ENCODE results near the gene MBOAT2. TPM values are rescaled to one million over a fixed set of nuclear protein-coding genes. Genes with fewer than 3 reads are reported as not detected.
"Not testable (repeated sequence)": the region's sequence is repeated elsewhere in the genome, so short reads cannot be mapped to it uniquely, and the experiment has no call there.

MBOAT2 gene
- total RNA-seq, 2 donors from 2014 or later, result 6.7 to 13.5 TPM

- DNase-seq (no peak), ATAC-seq (no peak)
- H3K27me3 ChIP-seq, result no peaks in the 10 kb centered on the region
- TF ChIP-seq, protein P1, sequence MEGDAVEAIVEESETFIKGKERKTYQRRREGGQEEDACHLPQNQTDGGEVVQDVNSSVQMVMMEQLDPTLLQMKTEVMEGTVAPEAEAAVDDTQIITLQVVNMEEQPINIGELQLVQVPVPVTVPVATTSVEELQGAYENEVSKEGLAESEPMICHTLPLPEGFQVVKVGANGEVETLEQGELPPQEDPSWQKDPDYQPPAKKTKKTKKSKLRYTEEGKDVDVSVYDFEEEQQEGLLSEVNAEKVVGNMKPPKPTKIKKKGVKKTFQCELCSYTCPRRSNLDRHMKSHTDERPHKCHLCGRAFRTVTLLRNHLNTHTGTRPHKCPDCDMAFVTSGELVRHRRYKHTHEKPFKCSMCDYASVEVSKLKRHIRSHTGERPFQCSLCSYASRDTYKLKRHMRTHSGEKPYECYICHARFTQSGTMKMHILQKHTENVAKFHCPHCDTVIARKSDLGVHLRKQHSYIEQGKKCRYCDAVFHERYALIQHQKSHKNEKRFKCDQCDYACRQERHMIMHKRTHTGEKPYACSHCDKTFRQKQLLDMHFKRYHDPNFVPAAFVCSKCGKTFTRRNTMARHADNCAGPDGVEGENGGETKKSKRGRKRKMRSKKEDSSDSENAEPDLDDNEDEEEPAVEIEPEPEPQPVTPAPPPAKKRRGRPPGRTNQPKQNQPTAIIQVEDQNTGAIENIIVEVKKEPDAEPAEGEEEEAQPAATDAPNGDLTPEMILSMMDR (IDR thresholded peaks at IDR 0.05), result no peak
- TF ChIP-seq POLR2A (IDR thresholded peaks at IDR 0.05), result no peak
- no peaks in the 10 kb centered on the region for H3K36me3 ChIP-seq (replicated peaks in 1 of 2; ENCODE audit: insufficient read depth in 1 of 2, low read depth in 2 of 2)
- H3K4me1 ChIP-seq, result no peaks in the 10 kb centered on the region
- H3K9me3 ChIP-seq, result no peaks in the 10 kb centered on the region
- H3K4me3 ChIP-seq, result no peak overlapping the region
- intact Hi-C loops (cut with DNase I), result no loop called here
- 86 to 100% methylated on average over 1 of the region's 1 CpG for WGBS, 2 donors
- H3K27ac ChIP-seq, result no peak overlapping the region
Measured at GRCh38 chr2:8980096-8980495, 23.4 kb downstream of the MBOAT2 start.

GRCh38 chr2:8977758-8978157 is 25.7 kb downstream of the MBOAT2 start:
- intact Hi-C loops (cut with DNase I), result no loop called here
- no peaks in the 10 kb centered on the region for H3K4me1 ChIP-seq
- ATAC-seq, result no peak
- no peak overlapping the region for H3K27ac ChIP-seq
- H3K27me3 ChIP-seq, result no peaks in the 10 kb centered on the region
- 85 to 87% methylated on average over 4 of the region's 4 CpGs for WGBS, 2 donors
- no peaks in the 10 kb centered on the region for H3K9me3 ChIP-seq
- no peak for TF ChIP-seq POLR2A (IDR thresholded peaks at IDR 0.05)
- TF ChIP-seq, protein P1 (IDR thresholded peaks at IDR 0.05), result no peak
- H3K4me3 ChIP-seq, result no peak overlapping the region
- no peaks in the 10 kb centered on the region for H3K36me3 ChIP-seq (replicated peaks in 1 of 2; ENCODE audit: insufficient read depth in 1 of 2, low read depth in 2 of 2)
- DNase-seq, result no peak

DNA sequence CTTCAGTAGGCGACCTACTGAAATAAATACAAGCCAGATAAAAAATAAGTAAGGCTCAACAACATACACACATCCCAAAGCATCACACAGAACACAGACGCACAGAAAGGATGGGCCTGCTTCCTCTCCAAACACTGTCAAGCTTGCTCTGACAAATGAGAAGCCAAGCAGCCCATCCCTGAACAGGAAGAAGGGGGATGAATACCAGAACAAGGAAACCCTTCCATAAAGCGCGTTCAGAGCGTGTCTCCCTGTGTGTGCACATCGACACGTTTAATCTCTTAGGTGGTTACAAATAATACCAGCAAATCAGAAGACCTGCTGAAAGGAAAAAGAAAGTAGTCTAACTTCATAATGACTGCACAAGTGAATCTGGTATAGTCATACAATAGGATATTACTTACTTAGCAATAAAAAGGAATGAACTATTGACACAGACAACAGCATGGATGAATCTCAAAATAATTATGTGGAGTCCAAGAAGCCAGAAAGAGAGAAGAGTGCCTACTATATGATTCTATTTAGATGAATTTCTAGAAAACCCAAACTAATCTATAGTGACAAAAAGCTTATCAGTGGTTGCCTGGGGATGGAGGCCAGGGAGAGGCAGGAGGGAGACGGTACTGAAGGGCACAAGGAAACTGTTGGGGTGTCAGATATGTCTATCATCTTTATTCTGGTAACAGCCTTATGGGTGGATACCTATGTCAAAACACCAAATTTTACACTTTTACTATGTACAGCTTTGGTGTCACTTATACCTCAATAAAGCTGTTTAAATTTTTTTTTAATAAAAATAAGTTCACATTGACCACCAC is 26.8 kb downstream of the MBOAT2 start:
- no peaks in the 10 kb centered on the region for H3K4me1 ChIP-seq
- no peak overlapping the region for H3K4me3 ChIP-seq
- no peaks in the 10 kb centered on the region for H3K27me3 ChIP-seq
- no peak for TF ChIP-seq POLR2A (IDR thresholded peaks at IDR 0.05)
- TF ChIP-seq, protein P1 (IDR thresholded peaks at IDR 0.05), result no peak
- no peak for ATAC-seq
- H3K27ac ChIP-seq, result no peak overlapping the region
- intact Hi-C loops (cut with DNase I), result no loop called here
- H3K36me3 ChIP-seq (replicated peaks in 1 of 2; ENCODE audit: insufficient read depth in 1 of 2, low read depth in 2 of 2), result no peaks in the 10 kb centered on the region
- no peaks in the 10 kb centered on the region for H3K9me3 ChIP-seq
- DNase-seq, result no peak
- WGBS, 2 donors, result 48 to 51% methylated on average over 8 of the region's 8 CpGs

DNA sequence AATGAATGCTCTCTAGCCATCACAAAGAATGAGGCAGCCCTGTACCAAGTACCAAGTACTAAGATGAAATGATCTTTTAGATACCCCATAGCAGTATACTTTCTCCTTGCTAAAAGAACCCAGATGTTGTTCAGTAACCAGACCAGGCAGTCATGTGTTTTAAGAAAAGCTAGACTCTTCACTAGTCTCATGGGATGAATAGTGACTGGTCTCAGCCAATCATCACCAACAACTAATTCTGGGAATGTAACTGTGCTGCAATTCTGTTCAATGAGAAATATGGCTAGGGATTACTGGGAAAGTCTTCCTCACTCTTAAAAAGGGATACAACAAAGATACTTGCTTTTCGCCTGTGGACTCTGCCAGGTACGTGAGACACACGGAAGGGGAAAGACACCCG is 29.5 kb downstream of the MBOAT2 start:
- TF ChIP-seq POLR2A (IDR thresholded peaks at IDR 0.05), result no peak
- TF ChIP-seq, protein P1 (IDR thresholded peaks at IDR 0.05), result no peak
- WGBS, 2 donors, result 88 to 97% methylated on average over 4 of the region's 4 CpGs
- H3K27me3 ChIP-seq, result no peaks in the 10 kb centered on the region
- intact Hi-C loops (cut with DNase I), result no loop called here
- no peak overlapping the region for H3K27ac ChIP-seq
- H3K4me1 ChIP-seq, result no peaks in the 10 kb centered on the region
- H3K9me3 ChIP-seq, result no peaks in the 10 kb centered on the region
- DNase-seq (no peak), ATAC-seq (no peak)
- no peaks in the 10 kb centered on the region for H3K36me3 ChIP-seq (replicated peaks in 1 of 2; ENCODE audit: insufficient read depth in 1 of 2, low read depth in 2 of 2)
- H3K4me3 ChIP-seq, result no peak overlapping the region

- DNase-seq; H3K27me3 ChIP-seq; intact Hi-C loops (cut with DNase I); ATAC-seq; H3K9me3 ChIP-seq; H3K4me1 ChIP-seq; H3K27ac ChIP-seq; H3K4me3 ChIP-seq; H3K36me3 ChIP-seq (replicated peaks in 1 of 2; ENCODE audit: insufficient read depth in 1 of 2, low read depth in 2 of 2): not testable (repeated sequence)
- 81 to 98% methylated on average over 3 of the region's 3 CpGs for WGBS, 2 donors
Measured at GRCh38 chr2:8973017-8973416, 30.5 kb downstream of the MBOAT2 start.

GRCh38 chr2:8972535-8972934 is 30.9 kb downstream of the MBOAT2 start:
- H3K27ac ChIP-seq; H3K4me1 ChIP-seq; H3K9me3 ChIP-seq; ATAC-seq; H3K27me3 ChIP-seq; H3K36me3 ChIP-seq (replicated peaks in 1 of 2; ENCODE audit: insufficient read depth in 1 of 2, low read depth in 2 of 2); H3K4me3 ChIP-seq; intact Hi-C loops (cut with DNase I); DNase-seq: not testable (repeated sequence)
- WGBS, 2 donors, result 100% methylated on average over 1 of the region's 1 CpG; no CpG with 5 or more reads in 1 of the 2 donors

DNA sequence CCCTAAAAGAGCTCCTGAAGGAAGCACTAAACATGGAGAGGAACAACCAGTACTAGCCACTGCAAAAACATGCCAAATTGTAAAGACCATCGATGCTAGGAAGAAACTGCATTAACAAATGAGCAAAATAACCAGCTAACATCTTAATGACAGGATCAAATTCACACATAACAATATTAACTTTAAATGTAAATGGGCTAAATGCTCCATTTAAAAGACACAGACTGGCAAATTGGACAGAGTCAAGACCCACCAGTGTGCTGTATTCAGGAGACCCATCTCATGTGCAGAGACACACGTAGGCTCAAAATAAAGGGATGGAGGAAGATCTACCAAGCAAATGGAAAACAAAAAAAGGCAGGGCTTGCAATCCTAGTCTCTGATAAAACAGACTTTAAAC is 34.1 kb downstream of the MBOAT2 start:
- H3K9me3 ChIP-seq; ATAC-seq; H3K4me3 ChIP-seq; H3K4me1 ChIP-seq; H3K27ac ChIP-seq; H3K27me3 ChIP-seq; H3K36me3 ChIP-seq (replicated peaks in 1 of 2; ENCODE audit: insufficient read depth in 1 of 2, low read depth in 2 of 2); DNase-seq; intact Hi-C loops (cut with DNase I): not testable (repeated sequence)
- 84 to 90% methylated on average over 2 of the region's 2 CpGs for WGBS, 2 donors

All from body of pancreas (tissue), 4 donors.